Stimulated activated CD4-positive, alpha-beta T cell treated with anti-CD3 and anti-CD28 coated beads, Interleukin-2, amount 100 ng/mL, for 48 hours (primary cell): ENCODE measurements around the gene TMEM252.

Source experiments
- DNase-seq, 2 donors: peaks; one replicate each; pipeline ENCODE4 v3.0.0-alpha.2; 2020

The TMEM252 gene

GRCh38 chr9:68540712-68541535 is at the start of gene TMEM252:
TMEM252 (minus strand) TSS chr9:68540883; CDS start chr9:68540814, 69 bp downstream.
- no peak for DNase-seq

- no peak for DNase-seq
Observed at GRCh38 chr9:68585034-68585761, 44.5 kb upstream of the TMEM252 start.

GRCh38 chr9:68584189-68585033 is 43.7 kb upstream of the TMEM252 start:
- peak; percentile 84 to 87 for DNase-seq

- DNase-seq = no peak
Observed at GRCh38 chr9:68581696-68582095, 41.0 kb upstream of the TMEM252 start.

GRCh38 chr9:68577774-68578591 is 37.3 kb upstream of the TMEM252 start:
- DNase-seq = no peak

- no peak for DNase-seq
Observed at GRCh38 chr9:68575817-68576216, 35.1 kb upstream of the TMEM252 start.

- no peak for DNase-seq
Observed at GRCh38 chr9:68574150-68574549, 33.5 kb upstream of the TMEM252 start.

- no peak for DNase-seq
Observed at GRCh38 chr9:68567565-68567964, 26.9 kb upstream of the TMEM252 start.

GRCh38 chr9:68562461-68562860 is 21.8 kb upstream of the TMEM252 start:
- DNase-seq = no peak

- peak; percentile 64 to 67 for DNase-seq
Observed at GRCh38 chr9:68560071-68560844, 19.6 kb upstream of the TMEM252 start.

GRCh38 chr9:68558545-68558944 is 17.9 kb upstream of the TMEM252 start:
- DNase-seq = no peak

GRCh38 chr9:68555437-68556150 is 14.9 kb upstream of the TMEM252 start:
- no peak for DNase-seq

- DNase-seq = no peak
Observed at GRCh38 chr9:68552700-68553476, 12.2 kb upstream of the TMEM252 start.

GRCh38 chr9:68551191-68551590 is 10.5 kb upstream of the TMEM252 start:
- no peak for DNase-seq

GRCh38 chr9:68548241-68548640 is 7.6 kb upstream of the TMEM252 start:
- no peak for DNase-seq

GRCh38 chr9:68547417-68547816 is 6.7 kb upstream of the TMEM252 start:
- DNase-seq = no peak

GRCh38 chr9:68546596-68547390 is 6.1 kb upstream of the TMEM252 start:
- no peak for DNase-seq

- no peak for DNase-seq
Observed at GRCh38 chr9:68545033-68545705, 4.5 kb upstream of the TMEM252 start.

GRCh38 chr9:68541568-68541967 is 885 bp upstream of the TMEM252 start:
- DNase-seq = no peak
